HepG2 (cell line): Measurements from ENCODE around the gene DNMT3B. TPM values are rescaled to one million over a fixed set of nuclear protein-coding genes. Genes with fewer than 3 reads are reported as not detected.

Experiments
- ATAC-seq: fragments of 200-7000 bp; cut with Tn5 transposase; 3 replicates; pipeline ENCODE4 v1.9.1; 2020; ENCODE audit warnings: mild to moderate bottlenecking, moderate library complexity
- BruUV-seq: library from RNA; stranded (reverse); fragments of 400-500 nt; replicated peaks from 2 replicates; lab custom pipeline; 2021; lab: Mats Ljungman, UMichigan
- CTCF ChIA-PET: fragments of 300-600 bp; formaldehyde crosslinking; extraction: SDS; loops from one replicate; lab custom pipeline; 2021; ENCODE audit warnings: low total read pairs, inconsistent platforms, low intra/inter-chr PET ratio; lab: Yijun Ruan, JAX
- POLR2A ChIA-PET: fragments of 350-600 bp; sonication (Branson Sonifier 250); formaldehyde crosslinking; loops from one replicate; lab custom pipeline; 2020; ENCODE audit warnings: antibody characterized with exemption, inconsistent platforms; lab: Yijun Ruan, JAX
- DNase-seq: peaks from one replicate; pipeline ENCODE4 v3.0.0-alpha.2; 2015; ENCODE audit warnings: low spot score
- FAIRE-seq: peaks from 3 replicates; lab custom pipeline; 2011; peaks lifted over from hg19 to GRCh38; lab: Jason Lieb, UNC
- H2AFZ ChIP-seq: one replicate; pipeline ENCODE4 v1.6.1; 2011; ENCODE audit warnings: low read length, inconsistent platforms
- H3K27ac ChIP-seq: fragments of 300-600 bp; 3 replicates; pipeline ENCODE4 v1.8.0; 2011; ENCODE audit warnings: mixed run types, mild to moderate bottlenecking, mixed read lengths, low read length, inconsistent platforms; ENCODE audit not compliant: insufficient read depth; ENCODE audit errors: extremely low read length
- H3K27me3 ChIP-seq, 2 experiments: fragments of 200-600 bp in 1 of 2; 2 replicates in 1 of 2; 3 replicates in 1 of 2; pipeline versions ENCODE4 v1.6.0 to v1.8.0; 2011; ENCODE audit warnings: low read length in 2 of 2, mild to moderate bottlenecking in 2 of 2, moderate library complexity in 2 of 2, inconsistent platforms in 1 of 2; ENCODE audit not compliant: insufficient read depth in 2 of 2, control insufficient read depth in 1 of 2
- H3K36me3 ChIP-seq, 2 experiments: fragments of 200-600 bp in 1 of 2; replicated peaks in 1 of 2; 2 replicates in 1 of 2; 3 replicates in 1 of 2; pipeline versions ENCODE4 v1.5.1 to v1.8.0; 2011; ENCODE audit warnings: low read length in 2 of 2, inconsistent platforms in 1 of 2; ENCODE audit not compliant: insufficient read depth in 2 of 2, control insufficient read depth in 1 of 2
- H3K4me1 ChIP-seq: 2 replicates; pipeline ENCODE4 v1.5.1; 2012; ENCODE audit warnings: low read length, inconsistent platforms; ENCODE audit not compliant: insufficient read depth
- H3K4me2 ChIP-seq: 2 replicates; pipeline ENCODE4 v1.6.0; 2011; ENCODE audit warnings: low read depth, low read length, inconsistent platforms
- H3K4me3 ChIP-seq, 3 experiments: fragments of 200-600 bp in 1 of 3; sonication (generic), shearing (Covaris generic) in 1 of 3; replicated peaks in 1 of 3; 2 replicates each; pipeline ENCODE4 v1.5.1; 2011 to 2016; ENCODE audit warnings: low read length in 3 of 3, inconsistent platforms in 2 of 3, low read depth in 2 of 3, mild to moderate bottlenecking in 2 of 3, control low read depth in 1 of 3, mixed read lengths in 1 of 3; ENCODE audit not compliant: insufficient read depth in 1 of 3
- H3K79me2 ChIP-seq: one replicate; pipeline ENCODE4 v1.6.1; 2011; ENCODE audit warnings: low read length, inconsistent platforms; ENCODE audit not compliant: insufficient read depth
- H3K9ac ChIP-seq: 2 replicates; pipeline ENCODE4 v1.6.0; 2011; ENCODE audit warnings: mild to moderate bottlenecking, low read depth, low read length, inconsistent platforms; ENCODE audit not compliant: insufficient read depth
- H3K9me3 ChIP-seq: 2 replicates; pipeline ENCODE4 v1.5.1; 2012; ENCODE audit warnings: mild to moderate bottlenecking, low read length
- H4K20me1 ChIP-seq: 2 replicates; pipeline ENCODE4 v1.6.0; 2011; ENCODE audit warnings: inconsistent platforms, mild to moderate bottlenecking, low read length, moderate library complexity; ENCODE audit not compliant: insufficient read depth
- KAT2B ChIP-seq: fragments of 150-350 bp; IDR thresholded peaks from 2 replicates; pipeline ENCODE4 v1.6.1; 2014; ENCODE audit warnings: low read depth, low read length, borderline replicate concordance
- KLF13 ChIP-seq: sonication (generic); formaldehyde crosslinking; IDR thresholded peaks from 2 replicates; pipeline ENCODE4 v1.4.0; 2020; ENCODE audit warnings: mild to moderate bottlenecking, missing genetic modification reagents
- PRDM15 ChIP-seq: sonication (generic); formaldehyde crosslinking; IDR thresholded peaks from 2 replicates; pipeline ENCODE4 v1.4.0; 2020; ENCODE audit warnings: missing genetic modification reagents
- SP4 ChIP-seq: sonication (generic); formaldehyde crosslinking; IDR thresholded peaks from 2 replicates; pipeline ENCODE4 v1.8.1; 2023; ENCODE audit warnings: mild to moderate bottlenecking, missing genetic modification reagents
- ZBTB20 ChIP-seq: sonication (generic); formaldehyde crosslinking; IDR thresholded peaks from 2 replicates; pipeline ENCODE4 v1.8.1; 2023; ENCODE audit warnings: missing genetic modification reagents, low read depth, mild to moderate bottlenecking, borderline replicate concordance
- ZNF281 ChIP-seq: sonication (generic); formaldehyde crosslinking; IDR thresholded peaks from 2 replicates; pipeline ENCODE4 v1.4.0; 2020; ENCODE audit warnings: missing genetic modification reagents, borderline replicate concordance
- ZNF773 ChIP-seq: sonication (generic); formaldehyde crosslinking; IDR thresholded peaks from 2 replicates; pipeline ENCODE4 v1.4.0; 2020; ENCODE audit warnings: missing genetic modification reagents, borderline replicate concordance
- ZNF891 ChIP-seq: sonication (generic); formaldehyde crosslinking; IDR thresholded peaks from 2 replicates; pipeline ENCODE4 v1.5.0; 2020; ENCODE audit warnings: mild to moderate bottlenecking, missing genetic modification reagents
- WGBS: methylation state at CpG from one replicate; pipeline ENCODE4 v1.1.6; 2017; ENCODE audit warnings: low lambda C conversion rate; 5-methylcytosine and 5-hydroxymethylcytosine counted together
- in situ Hi-C: cut with HindIII; loops from 2 replicates; pipeline ENCODE4 v1.10.0; 2017; ENCODE audit warnings: low pct_unique_long_range_greater_than_20kb; ENCODE audit not compliant: extremely low pct_ligation_motif_present
- intact Hi-C: fragments of 100-400 bp; cut with micrococcal nuclease; formaldehyde crosslinking; loops from one replicate; pipeline ENCODE4 v1.10.0; 2022; ENCODE audit not compliant: unreplicated experiment
- polyA plus RNA-seq, 8 experiments: library from polyadenylated mRNA; depleted of rRNA in 3 of 8; stranded (reverse) in 7 of 8; unstranded in 1 of 8; fragments of >200 nt; fragmentation: Illumina TruSeq in 4 of 8; extraction: Trizol in 4 of 8; gene quantifications; 2 replicates each; pipeline versions ENCODE4 v1.2.1 to v1.2.3, GENCODE V29; 2011 to 2016; ENCODE audit warnings: low read depth in 4 of 8, missing spikeins in 1 of 8, mixed read lengths in 1 of 8; ENCODE audit not compliant: insufficient read depth in 1 of 8
- total RNA-seq, 5 experiments: library from RNA; depleted of rRNA; stranded (reverse); fragments of >200 nt; fragmentation: Illumina TruSeq; extraction: Trizol; gene quantifications; 2 replicates each; pipeline ENCODE4 v1.2.3, GENCODE V29; 2016; ENCODE audit warnings: low read depth in 1 of 5

The DNMT3B gene
- total and polyA plus RNA-seq, 2 of the 13 experiments (the other 11 are each of a cell fraction or from before 2014, with no cell fraction given), result 3.8 to 13.9 TPM

GRCh38 chr20:32743237-32744112 lies 18.7 kb upstream of the DNMT3B start, which contains the start of gene COMMD7:
TSS of gene COMMD7 (minus strand) at chr20:32743467. CDS start at chr20:32743391, 76 bp downstream.
- CTCF ChIA-PET, result interaction anchor here (1.9 kb wide), 1 partner anchor 35 kb away, joined by 4 read pairs; no protein-coding TSS in a partner anchor
- intact Hi-C loops, result loop anchor here (1.0 to 5.0 kb wide), 3 partner anchors 19 to 69 kb away; partner anchors contain the start of gene DNMT3B
- TF ChIP-seq ZNF281 (CRISPR knock-in tag) (peak; percentile 64), KAT2B (no peak), ZBTB20 (no peak), PRDM15 (peak; percentile 76), SP4 (peak; percentile 43), ZNF773 (peak; percentile 86; the same call in 1 of the 2 replicates), ZNF891 (CRISPR knock-in tag) (0 out of 2 replicates have a peak, but pooled peaks have one; percentile 17), KLF13 (0 out of 2 replicates have a peak, but pooled peaks have one; percentile 32)

More at GRCh38 chr20:32743237-32744112, 18.7 kb upstream of the DNMT3B start, which contains the start of gene COMMD7:
- Histone ChIP-seq H2AFZ (peak within 1 kb of the TSS; percentile 90), H4K20me1 (no peaks in the 10 kb centered on the region), H3K4me1 (peaks cover 54% of the 10 kb centered on the region), H3K27ac (peak within 1 kb of the TSS; percentile 44), H3K4me2 (peak within 1 kb of the TSS; percentile 89), H3K9ac (peak within 1 kb of the TSS; percentile 87), H3K36me3 (no peaks in the 10 kb centered on the region), H3K79me2 (peaks cover 5% of the 10 kb centered on the region), H3K27me3 (no peaks in the 10 kb centered on the region; a peak in 1 of 5 replicates), H3K4me3 (peak within 1 kb of the TSS; percentile 80 to 99 (median 94)), H3K9me3 (no peaks in the 10 kb centered on the region)
- in situ Hi-C loops, result no loop called here
- WGBS, result under 1% methylated on average over 31 of the region's 64 CpGs
- no peak for FAIRE-seq
- peak; percentile 88 for ATAC-seq
- peak; percentile 50 for DNase-seq
- POLR2A ChIA-PET, result interaction anchor here (1.1 to 3.0 kb wide), 9 partner anchors 12 to 77 kb away, joined by 3 to 21 read pairs (median 5); partner anchors contain the start of genes DNMT3B and MAPRE1
- no TSS peak for BruUV-seq
